ENCODE results near the gene NINJ1. TPM values are rescaled to one million over a fixed set of nuclear protein-coding genes. Genes with fewer than 3 reads are reported as not detected.

The NINJ1 gene
- total RNA-seq = 7.8 TPM

GRCh38 chr9:93134015-93134739 lies at the start of gene NINJ1:
Gene NINJ1, minus strand, starts transcription at chr9:93134251. Its CDS starts 34 bp downstream, at chr9:93134217.

GRCh38 chr9:93096131-93096802 lies 37.8 kb downstream of the NINJ1 start, which contains the start of gene CARD19:
Gene CARD19, plus strand, starts transcription at chr9:93096217. Its CDS starts 129 bp downstream, at chr9:93096346.

Other genes with a start within 250 kb of the NINJ1 start
- gene FGD3, start 186.7 kb downstream of the NINJ1 start, total RNA-seq = 32.2 TPM
- 1.3 TPM for gene SUSD3, start 75.5 kb downstream of the NINJ1 start, total RNA-seq
- gene CARD19, start 38.0 kb downstream of the NINJ1 start, total RNA-seq = 17.5 TPM
- gene WNK2, start 49.9 kb upstream of the NINJ1 start, total RNA-seq = 86.1 TPM

Measured in parietal lobe (tissue), 1 donor.